Natural killer cell (primary cell): Measurements from ENCODE around the gene LIME1. TPM values are rescaled to one million over a fixed set of nuclear protein-coding genes. Genes with fewer than 3 reads are reported as not detected.
A peak's percentile ranks its signal among the peaks of the same experiment; 100 is the strongest.

Experiments
- ATAC-seq, 3 donors: fragments of 150-1000 bp in 2 of 3; fragments of 200-7000 bp in 1 of 3; cut with Tn5 transposase; 1 replicate in 1 of 3; 2 replicates in 2 of 3; pipeline ENCODE4 v1.10.0; 2021; ENCODE audit warnings: mild to moderate bottlenecking in 2 of 3, moderate library complexity in 2 of 3
- DNase-seq, 2 donors: peaks; one replicate each; pipeline versions ENCODE4 v3.0.0 to v3.0.0-alpha.2; 2013 to 2021; ENCODE audit warnings: mixed read lengths in 1 of 2
- H3K27ac ChIP-seq: one replicate; pipeline ENCODE4 v1.5.1; 2013; ENCODE audit warnings: mild to moderate bottlenecking, low read length
- H3K27me3 ChIP-seq: one replicate; pipeline ENCODE4 v1.6.1; 2013; ENCODE audit warnings: low read length; ENCODE audit not compliant: control insufficient read depth, insufficient read depth
- H3K36me3 ChIP-seq: one replicate; pipeline ENCODE4 v1.6.1; 2013; ENCODE audit warnings: low read length; ENCODE audit not compliant: control insufficient read depth, insufficient read depth
- H3K4me1 ChIP-seq: one replicate; pipeline ENCODE4 v1.6.1; 2013; ENCODE audit warnings: low read length; ENCODE audit not compliant: control insufficient read depth, insufficient read depth
- H3K4me3 ChIP-seq: one replicate; pipeline ENCODE4 v1.5.1; 2013; ENCODE audit warnings: low read length
- H3K9me3 ChIP-seq: one replicate; pipeline ENCODE4 v1.6.1; 2013; ENCODE audit warnings: low read length; ENCODE audit not compliant: control insufficient read depth, insufficient read depth
- H3K27ac Mint-ChIP-seq, 2 donors: one replicate each; pipeline ENCODE4 v1.8.0; 2022; ENCODE audit warnings: mild to moderate bottlenecking in 2 of 2, mixed read lengths in 2 of 2, moderate library complexity in 1 of 2
- H3K27me3 Mint-ChIP-seq, 2 donors: one replicate each; pipeline ENCODE4 v1.8.0; 2022; ENCODE audit warnings: low read depth in 2 of 2, mixed read lengths in 2 of 2
- H3K36me3 Mint-ChIP-seq: one replicate; pipeline ENCODE4 v1.8.0; 2022; ENCODE audit warnings: mixed read lengths
- H3K4me1 Mint-ChIP-seq, 2 donors: one replicate each; pipeline ENCODE4 v1.8.0; 2022; ENCODE audit warnings: mixed read lengths in 2 of 2
- H3K4me3 Mint-ChIP-seq: one replicate; pipeline ENCODE4 v1.8.0; 2022; ENCODE audit warnings: mild to moderate bottlenecking, moderate library complexity, mixed read lengths
- H3K9me3 Mint-ChIP-seq, 2 donors: one replicate each; pipeline ENCODE4 v1.8.0; 2022; ENCODE audit warnings: mixed read lengths in 2 of 2
- CTCF ChIP-seq: fragments of 200-600 bp; IDR thresholded peaks from one replicate; pipeline ENCODE4 v1.8.0; 2022; ENCODE audit warnings: antibody characterized with exemption
- WGBS: methylation state at CpG from one replicate; pipeline ENCODE4 v1.1.7; 2013; ENCODE audit warnings: missing lambda C conversion rate; ENCODE audit not compliant: insufficient coverage; 5-methylcytosine and 5-hydroxymethylcytosine counted together
- intact Hi-C: fragments of 100-400 bp; cut with micrococcal nuclease; formaldehyde crosslinking; loops from one replicate; pipeline ENCODE4 v1.14.2; 2022
- total RNA-seq, 4 donors: library from RNA; stranded (reverse); fragments of 120-200 nt in 1 of 4; gene quantifications; one replicate each; pipeline versions ENCODE4 v1.2.3 to v1.2.4, GENCODE V29; 2013 to 2022

LIME1 gene
- total RNA-seq, 3 donors from 2014 or later (not counting 1 experiment from before 2014, with no cell fraction given), result 86.5 to 94.4 (median 91.7) TPM

DNA sequence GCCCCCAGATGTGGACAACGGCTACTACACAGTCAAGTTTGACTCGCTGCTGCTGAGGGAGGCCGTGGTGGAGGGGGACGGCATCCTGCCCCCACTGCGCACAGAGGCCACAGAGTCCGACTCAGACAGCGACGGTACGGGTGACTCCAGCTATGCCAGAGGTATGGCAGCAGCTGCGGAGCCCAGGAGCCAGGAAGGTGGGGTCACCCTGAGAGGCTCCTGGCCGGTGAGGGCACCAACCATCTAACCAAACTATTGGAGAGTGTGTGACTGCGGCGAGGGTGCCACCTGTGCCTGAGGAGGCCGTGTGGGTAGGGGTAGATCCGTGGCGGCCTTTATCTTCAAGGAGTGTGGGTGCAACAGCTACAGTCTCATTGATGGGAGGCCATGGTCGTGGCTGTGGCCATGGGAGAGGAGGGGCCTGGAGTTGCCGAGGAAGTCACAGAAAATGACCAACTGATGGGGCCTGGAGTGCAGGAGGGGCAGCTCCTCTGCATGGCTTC is 2.8 kb upstream of the LIME1 start:
- WGBS, result 88% methylated on average over 17 of the region's 18 CpGs
- H3K9me3 ChIP-seq, result no peaks in the 10 kb centered on the region
- Mint-ChIP-seq H3K9me3 (no peaks in the 10 kb centered on the region), H3K4me3 (peak overlapping the region; percentile 5), H3K27me3 (no peaks in the 10 kb centered on the region), H3K27ac (peak overlapping the region in 1 of 2 donors; percentile 19), H3K36me3 (no peaks in the 10 kb centered on the region), H3K4me1 (peaks cover 38 to 47% of the 10 kb centered on the region in 2 donors)
- DNase-seq (no peak), ATAC-seq (no peak)
- H3K4me1 ChIP-seq, result peaks cover 73% of the 10 kb centered on the region
- no peak overlapping the region for H3K27ac ChIP-seq
- no peaks in the 10 kb centered on the region for H3K27me3 ChIP-seq
- H3K4me3 ChIP-seq, result no peak overlapping the region
- intact Hi-C loops, result loop anchor here (10.0 kb wide), 1 partner anchor 99 kb away; no protein-coding TSS in a partner anchor
- H3K36me3 ChIP-seq, result peaks cover 26% of the 10 kb centered on the region
- no peak for TF ChIP-seq CTCF

- intact Hi-C loops, result loop anchor here (10.0 kb wide), 1 partner anchor 100 kb away; no protein-coding TSS in a partner anchor
- Mint-ChIP-seq H3K4me1 (peaks cover 31 to 43% of the 10 kb centered on the region in 2 donors), H3K9me3 (no peaks in the 10 kb centered on the region), H3K4me3 (peak overlapping the region; percentile 5), H3K36me3 (no peaks in the 10 kb centered on the region), H3K27ac (peak overlapping the region in 1 of 2 donors; percentile 19), H3K27me3 (no peaks in the 10 kb centered on the region)
- no peak overlapping the region for H3K4me3 ChIP-seq
- TF ChIP-seq CTCF, result no peak
- peaks cover 26% of the 10 kb centered on the region for H3K36me3 ChIP-seq
- peaks cover 73% of the 10 kb centered on the region for H3K4me1 ChIP-seq
- no peaks in the 10 kb centered on the region for H3K9me3 ChIP-seq
- H3K27ac ChIP-seq, result no peak overlapping the region
- ATAC-seq (no peak), DNase-seq (peak in 1 of 2 donors; percentile 20)
- WGBS, result 95% methylated on average over 25 of the region's 25 CpGs
- H3K27me3 ChIP-seq, result no peaks in the 10 kb centered on the region
Measured at GRCh38 chr20:63734111-63734945, 2.1 kb upstream of the LIME1 start.

DNA sequence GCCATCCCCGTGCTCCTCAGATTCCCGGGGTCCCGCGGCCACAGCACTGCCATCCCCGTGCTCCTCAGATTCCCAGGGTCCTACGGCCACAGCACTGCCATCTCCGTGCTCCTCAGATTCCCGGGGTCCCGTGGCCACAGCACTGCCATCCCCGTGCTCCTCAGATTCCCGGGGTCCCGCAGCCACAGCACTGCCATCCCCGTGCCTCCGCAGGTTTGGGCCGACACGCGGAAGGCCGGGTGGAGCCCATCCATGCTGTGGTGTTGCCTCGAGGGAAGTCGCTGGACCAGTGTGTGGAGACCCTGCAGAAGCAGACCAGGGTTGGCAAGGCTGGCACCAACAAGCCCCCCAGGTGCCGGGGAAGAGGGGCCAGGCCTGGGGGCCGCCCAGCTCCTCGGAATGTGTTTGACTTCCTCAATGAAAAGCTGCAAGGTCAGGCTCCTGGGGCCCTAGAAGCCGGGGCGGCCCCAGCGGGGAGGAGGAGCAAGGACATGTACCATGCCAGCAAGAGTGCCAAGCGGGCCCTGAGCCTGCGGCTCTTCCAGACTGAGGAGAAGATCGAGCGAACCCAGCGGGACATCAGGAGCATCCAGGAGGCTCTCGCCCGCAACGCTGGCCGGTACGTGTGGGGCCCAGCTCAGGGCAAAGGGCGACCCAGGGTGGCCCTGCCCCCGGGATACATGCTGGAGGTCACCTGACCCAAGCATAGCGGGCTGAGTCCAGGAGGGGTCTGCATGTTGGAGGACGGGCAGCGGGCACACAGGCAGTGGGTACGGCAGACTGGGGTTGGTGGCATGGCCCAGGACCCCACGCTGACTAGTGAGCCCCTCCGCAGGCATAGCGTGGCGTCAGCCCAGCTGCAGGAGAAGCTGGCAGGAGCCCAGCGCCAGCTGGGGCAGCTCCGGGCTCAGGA is 1.3 kb upstream of the LIME1 start:
- no peak for TF ChIP-seq CTCF

More for the DNA sequence above, 1.3 kb upstream of the LIME1 start:
- H3K9me3 ChIP-seq, result no peaks in the 10 kb centered on the region
- H3K27me3 ChIP-seq, result no peaks in the 10 kb centered on the region
- H3K4me3 ChIP-seq, result no peak overlapping the region
- H3K27ac ChIP-seq, result no peak overlapping the region
- H3K4me3 Mint-ChIP-seq, result peak overlapping the region; percentile 89
- H3K4me1 ChIP-seq, result peaks cover 65% of the 10 kb centered on the region
- H3K36me3 ChIP-seq, result peaks cover 26% of the 10 kb centered on the region
- peaks cover 23 to 38% of the 10 kb centered on the region in 2 donors for H3K4me1 Mint-ChIP-seq
- peak overlapping the region; percentile 83 to 92 for H3K27ac Mint-ChIP-seq
- intact Hi-C loops, result loop anchor here (10.0 kb wide), 1 partner anchor 100 kb away; no protein-coding TSS in a partner anchor
- no peaks in the 10 kb centered on the region for H3K27me3 Mint-ChIP-seq
- H3K9me3 Mint-ChIP-seq, result no peaks in the 10 kb centered on the region
- no peak for ATAC-seq
- no peaks in the 10 kb centered on the region for H3K36me3 Mint-ChIP-seq
- 91% methylated on average over 48 of the region's 48 CpGs for WGBS
- peak in 1 of 2 donors; percentile 24 for DNase-seq
